Endothelial cell (in vitro differentiated cells): ENCODE measurements around the gene CST3. TPM values are rescaled to one million over a fixed set of nuclear protein-coding genes. Genes with fewer than 3 reads are reported as not detected.

Source experiments
- DNase-seq: peaks from one replicate; pipeline ENCODE4 v3.0.0; 2021; ENCODE audit warnings: low spot score
- H3K27ac Mint-ChIP-seq: one replicate; pipeline ENCODE4 v1.8.0; 2021; ENCODE audit warnings: mixed read lengths, inconsistent platforms; ENCODE audit not compliant: unreplicated experiment
- H3K27me3 Mint-ChIP-seq: one replicate; pipeline ENCODE4 v1.8.0; 2021; ENCODE audit warnings: mild to moderate bottlenecking, moderate library complexity, mixed read lengths, inconsistent platforms; ENCODE audit not compliant: unreplicated experiment
- H3K36me3 Mint-ChIP-seq: one replicate; pipeline ENCODE4 v1.8.0; 2021; ENCODE audit warnings: mild to moderate bottlenecking, low read depth, mixed read lengths, inconsistent platforms; ENCODE audit not compliant: unreplicated experiment
- H3K4me1 Mint-ChIP-seq: one replicate; pipeline ENCODE4 v1.8.0; 2021; ENCODE audit warnings: mild to moderate bottlenecking, mixed read lengths, inconsistent platforms; ENCODE audit not compliant: unreplicated experiment
- H3K4me3 Mint-ChIP-seq: one replicate; pipeline ENCODE4 v1.8.0; 2021; ENCODE audit warnings: mild to moderate bottlenecking, mixed read lengths, inconsistent platforms; ENCODE audit not compliant: unreplicated experiment
- H3K9me3 Mint-ChIP-seq: one replicate; pipeline ENCODE4 v1.8.0; 2021; ENCODE audit warnings: mixed read lengths, inconsistent platforms; ENCODE audit not compliant: unreplicated experiment
- total RNA-seq: library from RNA; stranded (reverse); fragmentation: NEBNext Ultra II Directional; extraction: Animal tissue kit (Norgen Biotek cat#: 25700); gene quantifications from one replicate; pipeline ENCODE4 v1.2.1, GENCODE V29; 2021; ENCODE audit not compliant: unreplicated experiment
- TF ChIP-seq, protein P1 (sequence below): fragments of 200-600 bp; sonication (generic); IDR thresholded peaks from one replicate; pipeline ENCODE4 v1.5.0; 2021; ENCODE audit warnings: antibody characterized with exemption; ENCODE audit not compliant: unreplicated experiment

CST3 gene
- total RNA-seq, 1 donor from 2014 or later: 40.6 TPM

DNA sequence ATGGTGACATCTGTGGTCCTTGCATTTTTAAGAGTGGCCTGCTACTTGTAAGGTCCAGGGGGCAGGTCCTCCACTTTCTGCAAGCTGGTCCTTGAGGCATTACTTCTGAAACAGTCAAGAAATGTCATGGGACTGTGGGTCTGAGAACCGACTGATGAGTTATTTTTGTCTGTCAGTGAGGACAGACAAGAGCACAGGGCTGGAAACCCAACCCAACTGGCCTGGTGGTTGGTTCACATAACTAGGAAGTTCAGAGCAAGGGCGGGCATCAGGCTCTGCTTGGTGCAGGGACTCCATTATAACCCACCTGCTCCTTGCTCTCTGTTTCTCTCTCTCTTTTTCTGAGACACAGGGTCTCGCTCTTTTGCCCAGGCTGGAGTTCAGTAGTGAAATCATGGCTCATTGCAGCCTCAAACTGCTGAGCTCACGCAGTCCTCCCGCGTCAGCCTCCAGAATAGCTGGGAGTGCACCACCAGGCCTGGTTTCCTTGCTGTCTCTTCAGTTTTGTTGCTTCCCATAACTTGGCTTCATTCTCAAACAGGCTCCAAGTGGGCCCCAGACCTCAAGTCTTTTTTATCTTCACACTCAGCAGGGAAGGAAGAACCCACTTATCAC, 9.2 kb downstream of the CST3 start:
- H3K27ac Mint-ChIP-seq: no peak overlapping the region
- H3K4me3 Mint-ChIP-seq: no peak overlapping the region
- no peak for DNase-seq
- H3K36me3 Mint-ChIP-seq: no peaks in the 10 kb centered on the region
- TF ChIP-seq, protein P1, sequence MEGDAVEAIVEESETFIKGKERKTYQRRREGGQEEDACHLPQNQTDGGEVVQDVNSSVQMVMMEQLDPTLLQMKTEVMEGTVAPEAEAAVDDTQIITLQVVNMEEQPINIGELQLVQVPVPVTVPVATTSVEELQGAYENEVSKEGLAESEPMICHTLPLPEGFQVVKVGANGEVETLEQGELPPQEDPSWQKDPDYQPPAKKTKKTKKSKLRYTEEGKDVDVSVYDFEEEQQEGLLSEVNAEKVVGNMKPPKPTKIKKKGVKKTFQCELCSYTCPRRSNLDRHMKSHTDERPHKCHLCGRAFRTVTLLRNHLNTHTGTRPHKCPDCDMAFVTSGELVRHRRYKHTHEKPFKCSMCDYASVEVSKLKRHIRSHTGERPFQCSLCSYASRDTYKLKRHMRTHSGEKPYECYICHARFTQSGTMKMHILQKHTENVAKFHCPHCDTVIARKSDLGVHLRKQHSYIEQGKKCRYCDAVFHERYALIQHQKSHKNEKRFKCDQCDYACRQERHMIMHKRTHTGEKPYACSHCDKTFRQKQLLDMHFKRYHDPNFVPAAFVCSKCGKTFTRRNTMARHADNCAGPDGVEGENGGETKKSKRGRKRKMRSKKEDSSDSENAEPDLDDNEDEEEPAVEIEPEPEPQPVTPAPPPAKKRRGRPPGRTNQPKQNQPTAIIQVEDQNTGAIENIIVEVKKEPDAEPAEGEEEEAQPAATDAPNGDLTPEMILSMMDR: no peak
- H3K9me3 Mint-ChIP-seq: no peaks in the 10 kb centered on the region
- H3K27me3 Mint-ChIP-seq: no peaks in the 10 kb centered on the region
- H3K4me1 Mint-ChIP-seq: no peaks in the 10 kb centered on the region

- Mint-ChIP-seq H3K9me3 (no peaks in the 10 kb centered on the region), H3K4me1 (no peaks in the 10 kb centered on the region), H3K27me3 (no peaks in the 10 kb centered on the region), H3K27ac (no peak overlapping the region), H3K36me3 (no peaks in the 10 kb centered on the region), H3K4me3 (no peak overlapping the region)
- DNase-seq: no peak
- TF ChIP-seq, protein P1: no peak
Measured at GRCh38 chr20:23627501-23627900, 10.3 kb downstream of the CST3 start.

- Mint-ChIP-seq H3K4me1 (no peaks in the 10 kb centered on the region), H3K27ac (no peak overlapping the region), H3K27me3 (no peaks in the 10 kb centered on the region), H3K9me3 (no peaks in the 10 kb centered on the region), H3K4me3 (no peak overlapping the region), H3K36me3 (no peaks in the 10 kb centered on the region)
- no peak for DNase-seq
- TF ChIP-seq, protein P1: no peak
Measured at GRCh38 chr20:23626040-23626620, 11.6 kb downstream of the CST3 start.

DNA sequence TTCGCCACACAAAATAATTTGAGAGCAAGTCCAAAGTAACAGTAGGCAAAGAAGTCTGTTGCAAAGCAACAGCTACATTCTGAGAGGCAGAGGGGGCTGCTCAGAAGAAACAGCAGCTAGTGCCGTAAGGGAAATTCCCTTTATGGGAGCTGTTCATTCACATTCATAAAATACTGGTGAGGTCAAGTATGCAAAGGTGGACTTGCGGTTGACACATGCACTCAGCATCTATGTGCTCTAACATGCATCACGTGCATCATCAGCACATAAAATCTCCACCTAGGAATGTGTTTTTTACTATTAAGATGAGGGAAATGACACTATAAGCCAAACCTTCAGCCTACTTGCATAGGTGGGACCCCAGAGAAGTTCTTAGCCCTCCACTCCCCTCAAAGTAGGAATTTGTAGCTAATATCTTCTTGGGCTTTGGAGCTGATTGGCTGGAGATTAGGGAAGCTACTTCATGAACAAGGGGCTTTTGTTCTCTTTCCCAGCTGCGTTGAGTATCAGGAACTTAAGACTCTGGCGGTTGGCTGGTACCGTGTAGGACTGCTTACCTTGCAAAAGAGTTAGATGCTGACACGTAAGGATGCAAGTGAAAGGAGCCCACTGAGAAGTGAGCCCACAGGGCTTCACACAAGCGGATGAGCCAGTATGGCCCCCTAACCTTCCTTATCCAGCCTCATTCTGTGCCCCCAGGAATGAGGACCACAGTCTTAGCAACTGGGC, 12.4 kb downstream of the CST3 start:
- TF ChIP-seq, protein P1: no peak
- no peak for DNase-seq
- Mint-ChIP-seq H3K27me3 (no peaks in the 10 kb centered on the region), H3K36me3 (no peaks in the 10 kb centered on the region), H3K9me3 (no peaks in the 10 kb centered on the region), H3K4me1 (no peaks in the 10 kb centered on the region), H3K27ac (no peak overlapping the region), H3K4me3 (no peak overlapping the region)

GRCh38 chr20:23624324-23624691, 13.4 kb downstream of the CST3 start:
- no peak for DNase-seq
- Mint-ChIP-seq H3K27me3 (no peaks in the 10 kb centered on the region), H3K27ac (no peak overlapping the region), H3K4me3 (no peak overlapping the region), H3K36me3 (no peaks in the 10 kb centered on the region), H3K4me1 (no peaks in the 10 kb centered on the region), H3K9me3 (no peaks in the 10 kb centered on the region)
- TF ChIP-seq, protein P1: no peak
